Effector CD4-positive, alpha-beta T cell (primary cell): Measurements from ENCODE around the gene BMP2K.
"Not testable (repeated sequence)": the region's sequence is repeated elsewhere in the genome, so short reads cannot be mapped to it uniquely, and the experiment has no call there.

Source experiments
- DNase-seq: peaks from one replicate; pipeline ENCODE4 v3.0.0-alpha.2; 2020

Gene BMP2K

GRCh38 chr4:78795594-78796416 lies 19.7 kb downstream of the BMP2K start:
- not testable (repeated sequence) for DNase-seq

- no peak for DNase-seq
These were observed 20.4 kb downstream of the BMP2K start for GRCh38 chr4:78796526-78796925.

- DNase-seq = no peak
These were observed 21.7 kb downstream of the BMP2K start for GRCh38 chr4:78797777-78798284.

GRCh38 chr4:78799551-78800495 lies 23.7 kb downstream of the BMP2K start:
- no peak for DNase-seq

GRCh38 chr4:78800965-78801364 lies 24.8 kb downstream of the BMP2K start:
- no peak for DNase-seq

GRCh38 chr4:78803983-78804382 lies 27.8 kb downstream of the BMP2K start:
- DNase-seq = no peak

- DNase-seq = no peak
These were observed 30.9 kb downstream of the BMP2K start for GRCh38 chr4:78806943-78807460.

GRCh38 chr4:78809295-78809694 lies 33.1 kb downstream of the BMP2K start:
- no peak for DNase-seq

- DNase-seq = no peak
These were observed 34.0 kb downstream of the BMP2K start for GRCh38 chr4:78809928-78810835.

GRCh38 chr4:78811034-78811433 lies 34.9 kb downstream of the BMP2K start:
- no peak for DNase-seq

- DNase-seq = no peak
These were observed 42.5 kb downstream of the BMP2K start for GRCh38 chr4:78818530-78819079.

- no peak for DNase-seq
These were observed 47.9 kb downstream of the BMP2K start for GRCh38 chr4:78824001-78824400.

- DNase-seq = no peak
These were observed 51.0 kb downstream of the BMP2K start for GRCh38 chr4:78827191-78827590.

GRCh38 chr4:78829296-78829695 lies 53.1 kb downstream of the BMP2K start:
- DNase-seq = no peak

- DNase-seq = not testable (repeated sequence)
These were observed 63.5 kb downstream of the BMP2K start for GRCh38 chr4:78839676-78840075.

- DNase-seq = not testable (repeated sequence)
These were observed 64.1 kb downstream of the BMP2K start for GRCh38 chr4:78840286-78840685.

GRCh38 chr4:78845472-78845871 lies 69.3 kb downstream of the BMP2K start:
- no peak for DNase-seq

GRCh38 chr4:78846258-78846657 lies 70.1 kb downstream of the BMP2K start:
- DNase-seq = no peak

- no peak for DNase-seq
These were observed 86.2 kb downstream of the BMP2K start for GRCh38 chr4:78862314-78862737.

GRCh38 chr4:78863254-78863869 lies 87.2 kb downstream of the BMP2K start:
- DNase-seq = no peak

- DNase-seq = no peak
These were observed 87.8 kb downstream of the BMP2K start for GRCh38 chr4:78863991-78864390.
